AG08396 (cell line): ENCODE measurements around the gene CACNA1A.
A peak's percentile ranks its signal among the peaks of the same experiment; 100 is the strongest.
"Not testable (repeated sequence)": the region's sequence is repeated elsewhere in the genome, so short reads cannot be mapped to it uniquely, and the experiment has no call there.

Source experiments
- DNase-seq: peaks from one replicate; pipeline ENCODE4 v3.0.0; 2012; ENCODE audit warnings: low spot score, mixed read lengths

The CACNA1A gene

DNA sequence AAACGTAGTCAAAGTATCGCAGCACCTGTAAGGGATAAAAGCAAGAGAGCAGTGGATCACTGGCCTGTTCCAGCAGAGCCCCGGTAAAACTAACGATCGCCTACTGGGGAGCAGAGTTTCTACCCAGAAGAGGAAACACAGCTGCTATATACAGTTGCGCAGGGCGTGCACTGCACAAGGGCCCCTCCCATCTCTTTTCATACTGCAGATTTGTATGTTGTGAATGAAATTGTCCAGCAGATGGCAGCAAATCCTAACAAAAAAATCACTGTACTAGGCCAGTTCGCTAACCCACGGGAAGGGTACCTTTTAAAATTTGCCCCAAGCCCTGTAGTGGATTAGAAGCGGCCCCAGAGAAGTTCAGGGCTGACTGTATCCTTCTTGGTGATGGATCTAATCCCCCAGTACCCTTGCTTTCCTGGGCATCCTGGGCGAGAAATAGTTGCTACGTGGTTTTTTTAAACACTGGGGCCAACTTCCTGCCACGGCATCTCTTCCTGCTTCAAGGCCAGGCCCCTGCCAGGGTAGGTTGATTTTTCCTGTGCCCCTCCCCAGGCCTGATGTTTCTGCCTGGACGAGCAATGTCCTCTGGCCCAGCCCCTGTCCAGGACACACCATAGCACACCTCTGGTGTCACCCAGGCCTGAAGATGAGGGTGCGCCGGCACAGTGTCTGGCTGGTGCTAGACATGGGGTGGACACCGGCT lies 229.0 kb downstream of the CACNA1A start:
- DNase-seq = peak; percentile 77

DNA sequence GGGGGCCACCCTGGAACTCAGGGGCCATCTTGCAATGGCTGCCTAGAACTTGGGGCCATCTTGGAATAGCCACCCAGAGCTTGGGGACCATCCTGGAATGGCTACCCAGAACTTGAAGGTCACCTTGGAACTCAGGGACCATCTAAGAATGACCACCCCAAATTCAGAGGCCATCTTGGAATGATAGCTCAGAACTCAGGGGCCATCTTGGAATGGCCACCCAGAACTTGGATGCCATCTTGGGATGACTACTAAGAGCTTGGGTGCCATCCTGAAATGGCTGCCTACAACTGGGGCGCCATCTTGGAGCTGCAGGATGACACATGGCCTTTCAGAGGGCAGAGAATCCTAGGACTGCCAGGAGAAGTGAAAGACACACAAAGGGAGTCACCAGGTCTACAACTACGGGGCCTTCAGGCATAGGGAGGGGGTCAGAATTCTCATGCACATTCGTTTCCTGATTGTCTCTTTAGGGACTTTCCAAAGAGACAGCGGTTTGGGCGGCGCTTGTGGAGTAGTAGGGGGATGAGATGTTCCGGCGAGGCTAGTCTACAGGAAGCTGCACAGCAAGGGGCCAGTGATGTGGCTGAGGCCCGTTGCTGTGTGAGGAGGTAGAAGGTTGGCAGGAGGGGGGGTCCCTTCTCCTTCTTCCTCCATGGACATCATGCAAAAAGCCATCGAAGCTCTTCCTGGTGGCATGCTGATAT lies 231.1 kb downstream of the CACNA1A start:
- DNase-seq = no peak

DNA sequence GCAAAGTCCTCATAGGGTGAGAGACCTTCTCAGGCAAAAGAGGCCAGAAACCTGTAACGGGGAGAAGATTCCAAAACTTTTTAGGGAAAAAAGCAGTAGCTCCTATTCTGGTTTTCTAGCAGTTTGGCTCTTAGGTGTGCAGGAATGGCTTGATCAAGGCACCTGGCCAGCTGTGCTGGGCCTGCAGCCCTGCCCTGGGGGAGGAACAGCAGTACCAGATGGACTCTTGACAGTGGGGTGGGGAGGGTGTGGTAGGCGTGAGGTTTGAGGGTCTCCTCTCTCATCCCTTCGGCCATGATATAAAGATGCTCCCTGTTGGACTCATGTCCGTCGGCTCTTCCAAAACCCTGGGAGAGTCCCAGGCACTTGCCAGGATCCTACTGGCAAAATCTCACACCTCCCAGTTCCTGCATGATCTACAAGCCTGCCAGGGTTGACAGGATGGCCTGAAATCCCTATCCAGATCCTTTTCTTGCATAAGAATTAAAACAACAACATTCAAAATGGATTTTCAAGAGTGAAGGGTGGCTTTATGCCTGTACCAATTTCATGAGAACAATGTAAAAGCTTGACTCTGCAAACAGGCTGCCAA lies 235.7 kb downstream of the CACNA1A start:
- DNase-seq = no peak

DNA sequence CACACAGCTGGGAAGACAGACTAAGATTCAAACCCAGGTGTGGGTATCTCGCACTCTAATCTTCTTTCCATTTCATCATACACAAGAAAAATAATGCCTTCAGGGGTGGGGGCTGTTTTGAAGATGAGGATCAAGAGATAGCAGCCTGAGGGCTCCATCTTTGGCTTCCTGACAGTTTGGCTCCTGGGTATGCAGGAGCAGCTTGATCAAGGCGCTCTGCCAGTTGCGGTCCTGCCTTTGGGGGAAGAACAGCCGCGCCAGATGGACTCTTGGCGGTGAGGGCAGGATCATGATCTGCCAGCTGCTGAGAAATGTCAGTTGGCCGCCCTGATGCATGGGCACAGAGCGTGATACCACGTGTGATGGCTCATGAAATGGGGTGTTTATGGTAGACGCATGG lies 236.9 kb downstream of the CACNA1A start:
- DNase-seq = no peak

DNA sequence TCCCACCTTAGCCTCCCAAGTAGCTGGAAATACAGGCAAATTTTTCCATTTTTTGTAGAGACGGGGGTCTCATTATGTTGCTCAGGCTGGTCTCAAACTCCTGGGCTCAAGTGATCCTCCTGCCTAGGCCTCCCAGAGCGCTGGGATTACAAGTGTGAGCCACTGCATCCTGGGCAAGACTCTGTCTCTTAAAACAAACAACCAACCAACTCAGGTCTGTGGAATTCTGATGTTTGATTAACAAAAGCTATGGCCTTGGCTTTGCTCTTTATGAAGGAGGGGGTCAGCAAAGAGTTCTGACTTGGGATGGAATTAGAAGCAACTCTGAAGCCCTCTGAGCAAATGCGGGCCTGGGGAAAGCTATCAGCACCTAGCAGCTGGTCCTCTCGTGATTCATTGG lies 238.4 kb downstream of the CACNA1A start:
- no peak for DNase-seq

DNA sequence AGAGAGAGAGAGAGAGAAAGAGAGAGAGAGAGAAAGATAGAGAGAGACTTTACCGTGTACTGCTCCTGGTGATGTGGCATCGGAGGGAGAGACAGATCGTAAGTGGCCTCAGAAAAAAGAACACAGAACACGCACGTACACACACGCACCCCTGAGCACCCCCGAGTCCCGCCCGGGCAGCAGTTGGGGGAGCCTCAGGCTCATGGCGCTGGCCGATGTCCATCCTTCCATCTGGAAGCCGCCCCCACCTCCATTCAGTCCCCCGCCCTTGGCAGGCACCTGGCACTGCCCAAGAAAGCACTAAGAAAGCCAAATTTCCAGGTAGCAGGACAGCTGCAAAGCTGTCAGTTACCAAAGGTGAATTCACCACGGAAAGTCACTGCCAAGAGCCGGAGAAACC lies 239.1 kb downstream of the CACNA1A start:
- DNase-seq = no peak

DNA sequence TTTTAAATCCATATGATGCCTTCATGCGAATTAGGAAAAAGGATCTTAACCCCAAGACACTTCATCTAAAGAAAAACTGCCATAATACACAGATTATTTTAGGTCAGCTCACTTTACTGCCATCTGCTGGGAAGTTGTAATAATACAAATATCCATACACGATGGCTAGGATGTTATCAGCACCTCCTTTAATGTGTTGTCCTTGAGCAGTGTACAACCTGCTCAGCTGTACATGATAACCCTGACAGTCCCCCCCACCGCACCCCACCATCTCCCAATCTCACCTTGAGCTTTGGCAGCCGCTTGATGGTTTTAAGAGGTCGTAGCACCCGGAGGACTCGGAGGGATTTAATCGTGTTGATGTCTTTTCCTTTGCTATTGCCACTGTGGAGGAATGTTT lies 243.8 kb downstream of the CACNA1A start:
- DNase-seq = peak; percentile 64

DNA sequence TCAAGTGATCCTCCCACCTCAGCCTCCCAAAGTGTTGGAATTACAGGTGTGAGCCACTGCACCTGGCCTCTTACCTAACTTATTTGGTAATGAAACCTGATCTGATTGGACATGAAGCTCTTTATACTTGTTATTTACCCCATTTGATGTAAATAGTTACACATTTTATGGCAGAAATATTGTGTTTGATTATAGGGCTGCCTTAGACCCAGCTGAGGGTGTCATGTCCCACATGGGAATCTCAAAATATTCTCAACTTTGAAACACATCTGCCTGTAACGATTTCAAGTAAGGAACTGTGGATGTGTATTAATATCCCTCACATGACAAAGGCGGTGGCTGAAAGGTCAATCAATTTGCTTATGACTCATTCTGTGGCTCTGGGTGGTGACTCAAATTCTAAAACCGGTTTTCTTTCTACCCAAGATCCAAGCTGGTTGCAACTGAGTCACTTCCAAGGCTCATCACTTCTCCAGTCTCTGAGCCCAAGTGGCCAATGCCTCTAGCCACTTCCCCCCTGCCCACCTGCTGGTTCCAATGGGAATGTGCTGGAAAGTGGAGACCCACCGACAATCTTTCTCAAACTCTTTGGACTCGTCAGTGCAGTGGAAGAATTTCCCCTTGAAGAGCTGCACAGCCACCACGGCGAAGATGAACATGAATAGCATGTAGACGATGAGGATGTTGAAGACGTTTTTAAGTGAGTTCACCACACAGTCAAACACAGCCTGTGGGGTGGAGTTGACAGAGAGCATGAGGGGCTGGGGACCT lies 245.2 kb downstream of the CACNA1A start:
- peak; percentile 87 for DNase-seq

DNA sequence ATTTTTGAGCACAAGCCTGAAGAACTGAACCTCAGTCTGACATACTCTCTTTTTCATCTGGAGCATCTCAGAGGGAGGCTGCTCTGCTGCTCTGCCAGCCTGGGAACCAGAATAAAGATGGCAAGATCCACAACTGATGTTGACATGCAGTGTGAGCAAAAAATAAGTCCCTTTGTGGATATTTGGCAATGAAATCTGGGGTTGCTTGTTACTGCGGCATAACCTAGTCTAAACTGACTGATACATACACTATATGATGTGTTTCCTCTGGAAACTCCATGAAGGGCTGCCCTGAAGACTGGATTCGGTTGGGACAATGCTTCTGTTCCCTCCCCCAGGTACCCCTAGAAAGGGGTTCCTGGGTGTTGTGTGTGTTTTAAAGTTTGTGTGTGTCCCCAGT lies 249.4 kb downstream of the CACNA1A start:
- DNase-seq = no peak

DNA sequence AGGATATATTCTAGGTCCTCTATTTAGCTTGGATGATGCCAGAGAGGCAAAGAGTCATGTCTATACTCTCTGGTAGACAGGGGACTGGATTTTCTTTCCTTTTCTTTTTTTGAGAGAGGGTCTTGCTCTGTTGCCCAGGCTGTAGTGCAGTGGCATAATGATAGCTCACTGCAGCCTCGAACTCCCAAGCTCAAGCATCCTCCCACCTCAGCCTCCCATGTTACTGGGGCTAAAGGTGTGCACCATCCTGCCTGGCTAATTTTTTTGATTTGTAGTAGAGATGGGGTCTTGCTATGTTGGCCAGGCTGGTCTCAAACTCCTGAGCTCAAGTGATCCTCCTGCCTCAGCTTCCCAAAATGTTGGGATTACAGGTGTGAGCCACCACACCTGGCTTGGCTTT lies 249.9 kb downstream of the CACNA1A start:
- DNase-seq = not testable (repeated sequence)

DNA sequence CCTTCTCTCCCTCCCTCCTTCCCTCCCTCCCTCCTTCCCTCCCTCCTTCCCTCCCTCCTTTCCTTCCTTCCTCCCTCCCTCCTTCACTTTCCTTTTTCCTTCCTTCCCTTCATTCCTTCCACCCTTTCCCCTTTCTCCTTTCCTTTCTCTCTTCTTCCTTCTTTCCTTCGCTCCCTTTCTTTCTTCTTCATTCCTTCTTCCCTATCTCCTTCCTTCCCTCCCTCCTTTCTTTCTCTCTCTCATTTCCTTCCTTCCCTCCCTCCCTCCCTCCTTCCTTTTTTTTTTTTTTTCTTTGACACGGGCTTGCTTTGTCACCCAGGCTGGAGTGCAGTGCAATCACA lies 250.6 kb downstream of the CACNA1A start:
- DNase-seq = no peak

DNA sequence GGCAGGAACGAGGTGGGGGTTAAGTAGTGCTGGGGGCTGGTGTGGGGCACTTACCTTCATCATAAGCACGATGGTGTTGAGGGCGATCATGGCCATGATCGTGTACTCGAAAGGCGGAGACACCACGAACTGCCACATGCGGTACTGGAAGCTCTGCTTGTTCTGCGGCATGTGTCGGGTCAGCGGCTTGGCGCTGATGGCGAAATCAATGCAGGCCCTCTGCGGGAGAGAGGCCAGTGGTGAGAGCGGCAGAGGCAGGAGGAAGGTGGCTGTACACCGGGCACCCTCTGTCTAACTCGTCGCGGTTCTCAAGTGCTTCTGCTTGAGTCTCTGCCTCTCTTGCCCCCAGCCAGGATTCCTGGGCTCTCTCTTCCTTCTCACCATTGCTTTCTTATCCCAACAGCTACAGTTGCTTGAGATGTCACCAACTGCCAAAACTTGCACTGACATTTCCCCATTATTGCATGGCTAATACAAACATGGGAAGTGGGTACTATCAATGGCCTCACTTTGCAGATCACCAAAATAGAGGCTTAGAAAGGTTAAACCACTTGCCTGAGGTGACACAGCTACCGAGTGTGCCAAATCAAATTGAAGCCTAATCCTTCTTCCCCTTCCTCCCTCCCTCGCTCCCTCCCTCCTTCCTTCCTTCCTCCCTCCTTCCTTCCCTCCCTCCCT lies 251.1 kb downstream of the CACNA1A start:
- DNase-seq = no peak

DNA sequence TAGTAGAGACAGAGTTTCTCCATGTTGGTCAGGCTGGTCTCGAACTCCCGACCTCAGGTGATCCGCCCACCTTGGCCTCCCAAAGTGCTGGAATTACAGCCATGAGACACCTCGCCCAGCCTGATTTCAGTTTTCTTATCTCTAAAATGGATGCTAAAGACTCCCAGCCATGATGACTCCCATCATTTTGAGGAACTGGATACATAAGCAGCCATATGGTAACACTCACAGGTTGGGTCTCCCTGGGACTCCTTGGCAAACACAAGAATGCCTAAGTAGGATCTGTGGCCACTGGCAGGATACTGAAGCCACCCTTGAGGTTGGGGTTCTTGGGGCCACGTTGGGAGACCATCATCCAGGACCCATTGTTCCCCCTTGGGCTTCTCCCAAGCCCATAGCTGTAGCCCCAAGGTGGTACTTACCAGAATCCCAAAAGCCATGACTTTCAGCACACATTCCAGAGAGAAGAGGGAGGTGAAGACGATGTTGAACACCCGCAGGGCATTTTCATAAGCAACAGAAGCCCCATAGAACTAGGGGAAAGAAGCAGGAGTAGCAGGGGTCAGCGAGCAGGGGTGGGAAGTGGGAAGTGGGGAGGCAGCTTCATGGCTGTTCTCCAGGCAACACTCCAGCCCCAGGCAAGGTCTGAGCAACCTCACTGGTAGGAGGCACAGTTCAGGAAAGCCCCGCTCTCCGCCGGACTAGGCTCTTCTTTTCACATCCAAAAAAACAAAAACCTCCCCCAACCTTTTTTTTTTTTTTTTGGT lies 253.5 kb downstream of the CACNA1A start:
- DNase-seq = no peak

DNA sequence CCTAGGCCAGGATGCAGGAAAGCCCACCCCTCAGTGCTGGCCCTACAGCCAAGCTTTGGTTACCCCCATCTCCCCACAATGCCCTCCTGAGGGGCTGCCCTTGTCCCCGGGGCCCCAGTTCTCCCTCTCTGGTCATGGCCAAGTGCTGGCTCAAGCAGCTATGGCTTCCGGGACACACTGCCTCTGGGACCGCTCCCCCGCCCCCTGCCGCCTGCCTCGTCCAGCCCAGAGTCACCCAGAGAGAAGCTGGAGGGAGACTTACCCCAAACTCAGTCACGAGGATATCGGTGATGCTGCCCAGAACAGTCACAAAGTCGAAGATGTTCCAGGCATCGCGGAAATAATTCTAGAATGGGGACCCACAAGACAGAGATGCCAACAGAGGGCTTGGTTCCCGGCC lies 261.4 kb downstream of the CACNA1A start:
- DNase-seq = no peak

DNA sequence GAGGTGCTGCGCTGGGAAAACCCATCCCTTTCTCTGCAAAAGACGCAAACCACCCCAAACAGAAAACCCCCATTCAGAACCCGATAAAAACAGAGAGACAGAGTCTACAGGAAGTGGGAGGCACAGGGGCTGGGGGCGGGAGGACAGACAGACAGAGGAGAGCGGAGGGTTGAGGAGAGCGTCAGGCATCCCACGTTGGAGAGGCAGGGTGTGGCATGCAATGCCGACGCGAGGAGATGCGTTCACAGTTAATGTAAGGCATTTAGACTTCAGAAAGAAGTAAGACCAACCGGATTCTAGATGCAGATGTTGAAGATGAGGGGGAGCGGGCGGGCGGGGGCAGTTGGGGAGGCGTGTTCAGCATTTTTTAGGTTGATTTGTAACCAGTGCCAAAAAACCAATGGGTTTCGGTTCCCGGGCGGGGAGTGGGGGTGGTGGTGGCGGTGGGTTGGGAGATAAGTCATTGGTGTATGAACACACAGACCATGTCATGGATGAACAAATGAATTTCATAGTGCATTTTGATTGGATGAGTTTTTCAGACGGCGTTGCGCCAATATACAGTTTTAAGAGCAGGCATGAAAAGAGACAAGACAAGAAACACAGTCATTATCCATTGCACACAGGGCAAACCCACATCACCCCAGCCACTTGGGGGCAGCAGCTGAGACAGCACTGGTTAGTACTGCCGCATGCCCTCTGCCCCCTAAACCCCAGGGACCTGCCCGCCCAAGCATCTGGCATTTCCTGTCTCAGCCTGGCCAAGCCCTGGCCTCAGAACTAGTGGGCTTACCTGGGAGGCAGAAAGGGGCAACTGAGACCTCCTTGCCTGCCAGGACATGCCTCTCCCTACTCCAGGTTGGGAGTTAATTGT lies 264.8 kb downstream of the CACNA1A start:
- no peak for DNase-seq

DNA sequence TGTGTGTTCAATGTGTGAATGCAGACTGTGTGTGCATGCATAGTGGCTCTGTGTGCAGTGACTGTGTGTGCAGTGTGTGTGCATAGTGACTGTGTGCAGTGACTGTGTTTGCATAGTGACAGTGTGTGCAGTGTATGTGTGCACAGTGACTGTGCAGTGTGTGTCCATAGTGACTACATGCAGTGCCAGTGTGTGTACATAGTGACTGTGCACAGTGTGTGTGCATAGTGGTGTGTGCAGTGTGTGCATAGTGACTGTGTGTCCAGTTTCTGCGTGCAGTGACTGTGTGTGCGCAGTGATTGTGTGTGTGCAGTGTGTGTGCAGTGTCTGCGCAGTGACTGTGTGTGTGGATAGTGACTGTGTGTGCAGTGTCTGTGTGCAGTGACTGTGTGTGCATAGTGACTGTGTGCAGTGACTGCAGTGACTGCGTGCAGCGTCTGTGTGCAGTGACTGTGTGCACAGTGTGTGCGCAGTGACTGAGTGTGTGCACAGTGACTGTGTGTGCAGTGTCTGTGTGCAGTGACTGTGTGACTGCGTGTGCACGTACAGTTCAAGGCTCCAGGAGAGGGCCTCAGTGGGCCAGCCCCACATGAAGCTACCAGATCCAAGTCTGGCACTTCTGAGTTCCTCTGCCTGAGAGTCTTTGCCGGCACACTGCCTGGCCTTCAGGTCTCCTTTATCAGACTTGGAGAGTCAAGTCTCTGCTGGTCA lies 265.8 kb downstream of the CACNA1A start:
- DNase-seq = no peak

DNA sequence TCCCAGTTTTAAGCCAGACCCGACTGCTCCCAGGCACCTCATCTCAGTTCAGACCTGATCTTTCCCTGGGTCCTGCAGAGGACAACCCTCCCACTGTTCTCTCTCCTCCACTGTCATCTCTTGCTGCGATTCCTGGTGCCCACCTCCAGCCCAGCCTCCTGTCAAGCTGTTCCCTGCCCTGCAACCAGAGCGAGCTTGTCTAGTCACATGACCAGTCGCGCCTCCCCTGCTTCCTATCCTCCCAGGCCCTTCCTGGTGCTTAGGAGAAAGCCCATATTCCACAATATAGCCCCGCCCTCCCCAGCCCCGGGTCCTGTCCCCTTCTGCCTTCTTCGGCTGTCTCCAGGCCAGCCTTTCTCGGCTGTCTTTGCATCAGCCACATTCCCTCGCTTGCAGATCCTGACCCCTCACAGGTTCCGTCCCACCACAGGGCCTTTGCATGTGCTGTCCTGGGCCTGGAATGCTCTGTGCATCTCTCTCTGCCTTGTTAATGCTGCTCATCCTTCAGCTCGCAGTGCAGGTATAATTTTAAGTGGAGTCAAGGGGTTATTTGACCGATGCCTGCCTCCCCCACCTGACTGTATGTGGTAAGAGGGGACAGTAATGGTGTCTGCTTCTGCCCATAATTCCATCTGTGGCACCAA lies 267.3 kb downstream of the CACNA1A start:
- no peak for DNase-seq

DNA sequence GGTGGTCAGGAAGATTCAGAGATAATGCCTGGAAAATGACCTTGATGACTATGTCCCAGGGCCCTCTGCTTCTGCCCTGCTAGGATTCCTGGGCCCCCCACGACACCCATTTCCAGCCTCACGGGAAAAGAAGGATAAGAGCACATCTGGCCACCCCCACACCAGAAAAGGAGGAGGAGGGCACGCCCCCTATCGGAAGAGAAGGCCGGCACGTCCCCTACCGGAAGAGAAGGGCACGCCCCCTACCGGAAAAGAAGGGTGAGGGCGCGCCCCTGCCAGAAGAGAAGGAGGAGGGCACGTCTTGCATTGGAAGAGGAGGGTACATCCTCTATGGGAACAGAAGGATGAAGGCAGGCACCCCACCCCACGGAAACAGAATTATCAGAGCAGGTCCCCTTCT lies 271.8 kb downstream of the CACNA1A start:
- peak; percentile 71 for DNase-seq

DNA sequence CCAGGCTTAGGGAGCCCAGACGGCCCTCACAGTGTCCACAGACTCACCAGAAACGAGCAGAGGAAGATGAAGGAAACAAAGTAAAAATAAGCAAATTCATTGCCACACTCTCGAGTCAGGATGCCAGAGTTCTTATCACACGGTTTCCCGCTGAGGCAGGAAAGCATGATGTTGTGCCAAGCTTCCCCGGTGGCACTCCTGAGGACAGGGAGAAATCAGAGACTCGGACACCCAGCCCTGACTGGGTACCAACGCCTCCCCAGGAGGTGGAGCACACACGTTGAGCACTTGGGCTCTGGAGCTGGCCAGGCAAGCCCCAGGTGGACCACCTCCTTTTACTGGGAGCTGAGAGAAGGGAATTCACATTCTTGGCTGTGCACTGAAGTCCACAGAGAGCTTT lies 274.6 kb downstream of the CACNA1A start:
- no peak for DNase-seq
